HG03558 (cell line): ENCODE data around the gene CD300A.

Experiments
- ATAC-seq: cut with Tn5 transposase; IDR thresholded peaks from one replicate; pipeline ENCODE4 v1.9.1; 2021; ENCODE audit warnings: moderate number of reproducible peaks; ENCODE audit not compliant: unreplicated experiment; ENCODE audit errors: extremely low read depth

The CD300A gene

DNA sequence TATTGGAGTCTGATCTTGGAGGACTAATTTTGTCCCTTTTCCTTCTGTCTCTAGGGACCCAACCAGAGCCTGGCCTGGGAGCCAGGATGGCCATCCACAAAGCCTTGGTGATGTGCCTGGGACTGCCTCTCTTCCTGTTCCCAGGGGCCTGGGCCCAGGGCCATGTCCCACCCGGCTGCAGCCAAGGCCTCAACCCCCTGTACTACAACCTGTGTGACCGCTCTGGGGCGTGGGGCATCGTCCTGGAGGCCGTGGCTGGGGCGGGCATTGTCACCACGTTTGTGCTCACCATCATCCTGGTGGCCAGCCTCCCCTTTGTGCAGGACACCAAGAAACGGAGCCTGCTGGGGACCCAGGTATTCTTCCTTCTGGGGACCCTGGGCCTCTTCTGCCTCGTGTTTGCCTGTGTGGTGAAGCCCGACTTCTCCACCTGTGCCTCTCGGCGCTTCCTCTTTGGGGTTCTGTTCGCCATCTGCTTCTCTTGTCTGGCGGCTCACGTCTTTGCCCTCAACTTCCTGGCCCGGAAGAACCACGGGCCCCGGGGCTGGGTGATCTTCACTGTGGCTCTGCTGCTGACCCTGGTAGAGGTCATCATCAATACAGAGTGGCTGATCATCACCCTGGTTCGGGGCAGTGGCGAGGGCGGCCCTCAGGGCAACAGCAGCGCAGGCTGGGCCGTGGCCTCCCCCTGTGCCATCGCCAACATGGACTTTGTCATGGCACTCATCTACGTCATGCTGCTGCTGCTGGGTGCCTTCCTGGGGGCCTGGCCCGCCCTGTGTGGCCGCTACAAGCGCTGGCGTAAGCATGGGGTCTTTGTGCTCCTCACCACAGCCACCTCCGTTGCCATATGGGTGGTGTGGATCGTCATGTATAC is 26.5 kb upstream of the CD300A start:
- ATAC-seq = no peak

DNA sequence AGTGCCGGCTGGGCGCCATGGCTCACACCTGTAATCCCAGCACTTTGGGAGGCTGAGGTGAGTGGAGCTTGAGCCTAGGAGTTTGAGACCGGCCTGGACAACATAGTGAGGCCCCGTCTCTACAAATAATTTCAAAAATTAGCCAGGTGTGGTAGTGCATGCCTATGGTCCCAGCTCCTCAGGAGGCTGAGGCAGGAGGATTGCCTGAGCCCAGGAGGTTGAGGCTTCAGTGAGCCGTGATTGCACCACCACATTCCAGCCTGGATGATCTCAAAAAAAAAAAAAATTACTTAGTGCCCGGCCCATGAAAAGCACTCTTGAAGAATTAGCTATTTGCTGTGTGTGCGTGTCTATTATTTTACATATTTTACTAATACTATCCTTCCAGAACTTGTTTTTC is 24.9 kb upstream of the CD300A start:
- ATAC-seq = no peak

DNA sequence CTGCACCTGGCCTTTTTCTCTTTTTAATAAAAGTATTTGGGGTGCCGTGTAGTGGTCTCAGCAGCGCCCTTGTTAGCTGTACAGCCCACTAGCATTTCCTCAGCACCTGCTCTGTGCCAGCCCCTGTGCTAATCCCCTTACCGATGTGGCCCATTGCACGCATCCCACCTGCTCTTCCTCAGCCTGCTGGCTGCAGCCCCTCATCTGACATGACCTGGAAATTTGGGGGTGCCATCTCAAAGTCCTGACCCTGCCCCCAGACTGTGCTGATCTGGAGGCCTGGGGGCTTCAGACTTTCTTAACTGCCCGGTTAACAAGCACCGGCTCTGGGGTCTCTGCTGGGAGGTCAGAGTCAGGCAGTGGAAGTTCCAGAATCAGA is 24.2 kb upstream of the CD300A start:
- ATAC-seq = no peak

DNA sequence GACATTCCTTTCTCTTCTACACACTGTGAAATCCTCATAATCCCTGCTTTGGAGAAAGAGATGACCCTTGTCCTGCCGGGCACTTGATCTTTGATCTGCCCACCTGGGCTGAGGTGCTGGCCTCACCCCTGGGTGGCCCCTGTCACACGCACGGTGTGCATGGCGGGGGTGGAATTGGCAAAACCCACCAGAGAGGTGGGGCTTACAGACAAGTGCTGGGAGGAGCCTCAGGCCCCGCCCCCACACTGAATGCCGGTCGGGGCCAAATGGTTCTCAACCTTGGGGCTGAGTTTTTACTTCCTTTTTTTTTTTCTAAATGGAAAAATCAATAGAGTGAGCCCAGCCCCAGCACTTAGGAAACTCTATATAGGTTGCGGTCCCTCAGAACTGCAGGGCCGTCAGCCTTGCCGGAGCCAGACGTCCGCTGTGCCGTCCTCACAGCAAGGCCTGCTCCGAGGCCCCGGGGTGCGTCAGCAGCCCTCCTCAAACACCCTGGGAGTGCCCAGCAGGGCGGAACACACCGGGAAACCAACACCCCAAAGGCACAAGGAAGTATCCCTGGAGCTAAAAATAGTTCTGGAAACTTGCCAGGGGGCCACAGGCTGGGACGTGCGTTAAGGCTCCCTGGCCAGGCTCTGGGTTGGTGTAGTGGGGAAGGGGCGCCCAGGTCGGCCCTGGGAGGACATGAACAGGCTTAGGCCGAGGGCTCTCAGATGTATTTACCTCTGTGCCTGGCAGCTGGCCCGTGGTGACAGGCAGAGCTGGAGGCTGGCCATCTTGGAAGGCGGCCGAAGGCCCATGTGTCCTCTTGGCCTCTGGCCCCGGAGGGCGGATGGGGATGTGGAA is 23.5 kb upstream of the CD300A start:
- no peak for ATAC-seq

DNA sequence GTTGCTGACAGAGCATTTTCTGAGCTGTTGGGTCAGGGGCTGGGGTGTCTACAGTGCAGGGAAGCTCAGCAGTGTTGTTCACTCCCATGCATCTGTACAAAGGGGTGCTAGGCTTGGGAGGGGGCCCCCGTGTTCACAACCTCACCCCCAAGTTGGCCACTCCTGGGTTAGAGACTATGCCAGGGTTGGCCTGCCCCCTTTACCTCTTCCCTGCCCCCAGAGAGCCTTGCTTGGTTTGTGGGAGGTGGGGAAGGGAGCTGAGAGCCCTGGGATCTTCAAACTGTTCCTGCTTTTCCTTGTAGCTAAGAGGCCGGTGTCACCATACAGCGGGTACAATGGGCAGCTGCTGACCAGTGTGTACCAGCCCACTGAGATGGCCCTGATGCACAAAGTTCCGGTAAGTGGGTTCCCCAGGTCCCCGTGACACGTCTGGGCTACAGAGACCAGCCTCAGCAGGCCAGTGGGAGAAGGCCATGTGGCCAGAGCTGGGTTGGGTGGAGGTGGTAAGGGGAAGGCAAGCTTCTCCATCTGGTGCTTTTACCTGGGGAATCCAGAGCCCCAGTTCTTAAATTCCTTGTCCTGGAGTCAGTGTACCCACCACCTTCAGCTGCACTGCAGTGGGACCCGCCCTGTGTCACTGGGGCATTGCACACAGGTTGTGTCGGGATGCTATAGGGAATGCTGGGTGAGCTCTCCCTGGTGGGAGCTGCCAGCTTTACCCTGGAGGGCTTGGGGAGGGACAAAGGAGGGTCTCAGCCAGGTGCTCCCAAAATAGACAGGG is 22.7 kb upstream of the CD300A start:
- no peak for ATAC-seq

DNA sequence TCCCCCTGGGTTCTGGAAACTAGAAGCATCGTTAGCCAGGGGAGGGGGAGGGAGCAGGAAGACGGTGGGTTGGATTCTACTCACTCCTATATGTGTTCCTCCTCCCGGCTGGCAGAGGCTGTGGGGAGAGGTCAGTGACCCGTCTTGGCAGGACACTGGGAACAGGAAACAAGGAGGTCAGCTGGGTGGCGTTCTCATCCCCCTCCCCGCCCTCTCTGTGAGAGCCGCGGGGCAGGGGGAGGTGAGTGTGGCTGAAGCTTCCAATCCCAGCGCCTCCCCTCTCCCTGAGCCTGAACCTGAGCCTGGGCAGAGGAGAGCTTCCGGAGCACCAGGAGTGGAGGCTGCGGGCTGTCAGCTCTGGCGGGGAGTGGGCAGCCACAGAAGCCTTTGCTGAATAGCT is 22.0 kb upstream of the CD300A start:
- no peak for ATAC-seq

DNA sequence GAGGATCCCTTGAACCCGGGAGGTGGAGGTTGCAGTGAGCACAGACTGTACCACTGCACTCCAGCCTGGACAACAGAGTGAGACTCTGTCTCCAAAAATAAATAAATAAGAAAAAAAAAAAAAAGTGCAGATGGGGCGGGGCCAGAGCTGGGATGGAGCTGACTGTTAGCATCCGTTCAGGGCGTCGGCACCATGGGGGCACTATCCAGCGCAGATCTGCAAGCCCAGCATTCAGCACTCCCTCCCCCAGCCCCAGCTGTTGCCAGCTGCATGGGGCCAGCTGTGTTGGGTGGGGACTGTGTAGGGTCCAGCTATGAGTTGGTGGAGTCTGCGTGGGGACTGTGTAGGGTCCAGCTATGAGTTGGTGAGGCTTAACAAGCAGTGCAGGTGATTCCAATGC is 21.3 kb upstream of the CD300A start:
- ATAC-seq = no peak

DNA sequence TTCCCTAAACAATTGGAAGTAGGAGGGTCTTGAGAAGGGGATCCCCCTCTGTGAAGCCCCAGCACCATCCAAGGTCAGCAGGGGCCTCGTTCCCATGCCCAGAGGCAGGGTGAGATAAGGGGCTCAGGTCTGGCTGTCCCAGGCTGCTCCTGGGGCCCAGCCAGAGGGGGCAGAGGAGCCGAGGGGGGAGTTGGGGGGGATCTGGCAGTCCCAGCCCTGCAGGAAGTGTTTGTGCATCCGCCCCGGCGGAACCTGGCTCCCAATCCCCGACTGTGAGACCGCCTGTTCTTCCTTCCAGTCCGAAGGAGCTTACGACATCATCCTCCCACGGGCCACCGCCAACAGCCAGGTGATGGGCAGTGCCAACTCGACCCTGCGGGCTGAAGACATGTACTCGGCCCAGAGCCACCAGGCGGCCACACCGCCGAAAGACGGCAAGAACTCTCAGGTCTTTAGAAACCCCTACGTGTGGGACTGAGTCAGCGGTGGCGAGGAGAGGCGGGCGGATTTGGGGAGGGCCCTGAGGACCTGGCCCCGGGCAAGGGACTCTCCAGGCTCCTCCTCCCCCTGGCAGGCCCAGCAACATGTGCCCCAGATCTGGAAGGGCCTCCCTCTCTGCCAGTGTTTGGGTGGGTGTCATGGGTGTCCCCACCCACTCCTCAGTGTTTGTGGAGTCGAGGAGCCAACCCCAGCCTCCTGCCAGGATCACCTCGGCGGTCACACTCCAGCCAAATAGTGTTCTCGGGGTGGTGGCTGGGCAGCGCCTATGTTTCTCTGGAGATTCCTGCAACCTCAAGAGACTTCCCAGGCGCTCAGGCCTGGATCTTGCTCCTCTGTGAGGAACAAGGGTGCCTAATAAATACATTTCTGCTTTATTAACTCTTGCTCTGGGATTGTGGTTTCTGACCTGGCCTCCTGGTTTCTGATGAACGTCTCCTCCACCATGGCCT is 19.6 kb upstream of the CD300A start:
- no peak for ATAC-seq

DNA sequence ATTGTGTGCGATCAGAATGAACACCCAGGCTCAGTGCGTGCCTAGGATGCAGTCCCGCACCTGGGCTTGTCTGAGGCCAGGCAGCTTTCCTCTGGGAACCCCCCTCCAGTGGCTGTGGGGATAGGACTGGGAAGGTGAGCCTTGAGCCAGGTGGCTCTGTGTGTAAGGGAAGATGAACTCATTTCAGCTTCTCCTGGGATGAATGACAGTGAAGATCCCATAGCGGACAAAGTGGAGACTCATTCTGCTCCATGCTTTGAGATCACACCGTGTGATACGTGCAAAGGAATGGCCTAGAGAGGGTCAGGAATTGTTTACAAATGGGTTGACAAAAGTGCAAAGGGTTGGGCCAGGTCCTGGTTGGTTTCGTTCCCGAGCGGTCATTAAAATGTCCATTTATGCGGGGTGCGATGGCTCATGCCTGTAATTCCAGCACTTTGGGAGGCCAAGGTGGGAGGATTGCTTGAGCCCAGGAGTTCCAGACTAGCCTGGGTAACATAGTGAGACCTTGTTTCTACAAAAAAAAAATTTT is 18.7 kb upstream of the CD300A start:
- ATAC-seq = no peak

DNA sequence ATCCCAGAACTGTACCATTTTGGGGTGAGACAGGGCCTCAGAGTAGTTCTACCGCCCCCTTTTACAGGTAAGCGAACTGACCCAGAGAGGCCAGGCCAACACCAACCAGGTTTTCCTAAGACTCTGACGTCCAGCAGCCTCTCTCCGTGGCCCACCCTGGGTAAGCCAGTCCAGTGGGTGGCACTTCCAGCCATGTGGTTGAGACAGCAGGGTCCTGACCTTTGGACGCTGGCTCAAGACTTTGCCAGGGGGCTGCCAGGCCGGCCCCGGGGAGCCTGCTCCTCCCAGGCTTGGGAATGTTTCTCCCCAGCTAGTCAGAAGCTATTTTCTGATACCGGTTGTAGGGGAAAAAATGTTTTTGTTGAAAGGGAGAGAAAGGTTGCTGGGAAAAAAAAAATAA is 17.7 kb upstream of the CD300A start:
- ATAC-seq = no peak

DNA sequence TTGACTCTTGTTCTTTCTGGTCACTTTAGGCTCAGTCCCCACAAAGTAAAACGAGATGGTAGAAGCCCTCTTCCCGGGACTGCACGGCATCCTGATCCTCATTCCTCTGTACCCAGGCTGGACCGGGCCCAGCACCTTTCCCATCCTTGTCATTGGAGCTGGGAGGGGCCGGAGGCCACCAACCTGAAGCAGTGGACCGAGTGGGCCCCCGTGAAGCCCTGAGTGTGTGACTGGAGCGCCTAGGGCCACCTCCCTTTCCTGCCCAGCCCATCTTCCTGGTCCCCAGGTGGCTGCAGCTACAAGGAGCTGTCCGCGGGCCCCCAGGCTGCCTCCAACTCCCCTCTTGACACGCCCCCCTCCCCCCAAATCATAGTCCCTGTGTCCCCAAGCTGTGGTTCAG is 17.1 kb upstream of the CD300A start:
- ATAC-seq = no peak

DNA sequence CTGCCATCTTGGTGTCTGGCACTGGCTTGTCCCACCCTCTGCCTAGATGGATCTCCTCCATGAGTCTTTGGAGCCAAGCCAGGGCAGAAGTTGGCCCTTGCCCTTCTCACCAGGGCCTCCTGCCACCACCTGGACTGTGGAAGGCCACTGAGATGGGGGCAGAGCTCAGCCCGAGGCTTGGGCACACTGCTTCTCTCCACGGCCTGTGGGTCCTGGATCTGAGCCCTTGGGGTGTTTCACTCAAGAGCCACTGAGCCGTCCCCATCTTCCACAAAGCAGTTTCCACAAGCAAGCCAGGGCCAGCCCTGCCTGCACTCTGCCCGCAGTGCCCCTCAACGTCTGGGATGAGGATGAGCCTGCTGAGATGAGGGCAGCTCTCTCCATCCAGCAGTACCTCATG is 16.7 kb upstream of the CD300A start:
- ATAC-seq = no peak

DNA sequence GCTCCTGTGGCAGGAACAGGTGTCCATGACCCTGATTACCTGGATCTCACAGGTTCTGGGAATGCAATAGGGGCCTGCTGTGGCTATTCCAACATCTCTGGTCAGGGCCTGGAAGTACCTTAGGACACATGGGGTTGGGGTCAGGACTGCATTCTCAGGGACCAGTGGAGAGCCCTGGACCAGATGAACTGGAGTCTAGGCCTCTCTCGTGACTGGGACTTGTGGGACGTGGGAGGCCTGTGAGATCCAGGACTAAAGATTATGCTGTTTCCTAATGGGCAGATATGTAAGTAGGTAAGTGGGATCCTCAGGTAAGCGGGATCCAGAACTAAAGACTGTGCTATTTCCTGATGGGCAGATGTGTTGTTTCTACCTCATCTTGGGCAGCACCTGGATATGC is 16.2 kb upstream of the CD300A start:
- ATAC-seq = no peak

DNA sequence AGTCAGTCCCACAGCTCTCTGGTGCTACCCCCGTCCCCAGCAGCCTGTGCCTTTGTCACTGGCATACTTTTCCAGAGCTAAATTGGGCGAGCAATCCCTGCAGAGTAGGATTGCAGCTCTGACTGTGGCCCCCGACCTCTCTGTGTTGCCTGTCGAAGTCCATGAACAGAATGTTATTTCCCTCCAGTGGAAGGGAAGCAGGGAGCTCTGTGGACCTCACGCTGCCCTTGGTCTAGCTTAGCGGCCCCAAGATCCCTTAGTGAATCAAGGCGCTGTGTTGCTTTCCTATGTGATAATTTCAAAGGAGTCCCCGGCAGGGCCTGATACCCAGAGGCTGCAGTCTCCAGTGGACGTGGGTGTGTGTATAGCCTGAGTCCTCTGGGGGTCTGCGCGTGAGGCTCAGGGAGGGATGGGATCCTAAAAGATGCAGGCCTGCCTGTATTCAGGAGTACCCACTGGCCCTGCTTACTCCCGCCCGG is 15.5 kb upstream of the CD300A start:
- no peak for ATAC-seq

DNA sequence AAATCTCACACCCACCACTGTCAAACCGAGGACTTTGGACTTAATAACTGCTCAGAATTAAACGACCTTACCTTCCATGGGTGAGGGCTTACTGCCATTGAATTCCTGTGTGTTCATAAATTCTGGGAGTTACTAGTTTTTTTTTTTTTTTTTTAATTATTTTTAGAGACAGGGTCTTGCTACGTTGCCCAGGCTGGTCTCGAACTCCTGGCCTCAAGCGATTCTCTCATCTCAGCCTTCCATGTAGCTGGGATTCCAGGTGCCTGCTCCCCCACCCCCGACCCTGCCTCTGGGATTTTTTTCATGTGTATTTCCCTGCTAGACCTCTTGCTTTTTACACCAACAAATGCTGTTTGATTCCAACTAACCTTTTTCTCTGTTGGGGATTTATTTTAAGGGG is 14.9 kb upstream of the CD300A start:
- ATAC-seq = no peak

DNA sequence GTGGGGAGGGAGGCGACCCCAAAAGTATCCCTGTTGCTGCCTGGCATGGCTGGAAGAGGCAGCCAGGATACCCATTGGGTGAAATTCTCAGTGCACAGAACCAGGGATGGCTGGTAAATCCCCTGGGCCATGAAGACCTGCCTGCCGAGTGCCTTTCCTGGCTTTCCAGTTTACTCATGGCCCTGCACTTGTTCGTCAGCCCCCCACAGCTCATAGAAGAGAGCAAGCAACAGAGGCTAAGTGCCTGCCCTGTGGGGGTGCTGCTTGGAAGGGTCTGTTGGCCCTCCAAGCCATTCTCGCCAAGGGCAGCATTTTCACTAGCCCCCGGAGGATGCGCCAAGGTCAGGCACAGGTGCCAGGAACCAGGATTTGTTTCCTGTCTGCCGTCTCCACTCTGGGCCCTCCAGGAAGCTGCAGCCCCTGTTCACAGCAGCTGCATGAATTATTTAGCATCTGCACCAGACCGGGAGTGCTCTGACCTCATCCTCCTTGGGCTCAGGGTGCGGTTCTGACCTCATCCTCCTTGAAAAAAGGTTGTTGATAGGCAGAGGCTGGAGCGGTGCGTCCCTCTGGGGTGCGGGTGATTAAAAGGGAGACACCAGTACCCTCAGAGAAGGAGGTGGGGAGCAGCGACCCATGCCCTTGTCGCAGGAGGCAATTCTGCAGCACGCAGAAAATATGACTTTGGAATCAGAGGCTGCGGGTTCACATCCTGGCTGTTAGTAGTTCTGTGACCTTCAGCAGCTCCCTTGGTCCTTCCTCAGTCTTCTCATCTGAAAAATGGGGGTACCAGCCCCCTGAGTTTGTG is 14.2 kb upstream of the CD300A start:
- no peak for ATAC-seq

DNA sequence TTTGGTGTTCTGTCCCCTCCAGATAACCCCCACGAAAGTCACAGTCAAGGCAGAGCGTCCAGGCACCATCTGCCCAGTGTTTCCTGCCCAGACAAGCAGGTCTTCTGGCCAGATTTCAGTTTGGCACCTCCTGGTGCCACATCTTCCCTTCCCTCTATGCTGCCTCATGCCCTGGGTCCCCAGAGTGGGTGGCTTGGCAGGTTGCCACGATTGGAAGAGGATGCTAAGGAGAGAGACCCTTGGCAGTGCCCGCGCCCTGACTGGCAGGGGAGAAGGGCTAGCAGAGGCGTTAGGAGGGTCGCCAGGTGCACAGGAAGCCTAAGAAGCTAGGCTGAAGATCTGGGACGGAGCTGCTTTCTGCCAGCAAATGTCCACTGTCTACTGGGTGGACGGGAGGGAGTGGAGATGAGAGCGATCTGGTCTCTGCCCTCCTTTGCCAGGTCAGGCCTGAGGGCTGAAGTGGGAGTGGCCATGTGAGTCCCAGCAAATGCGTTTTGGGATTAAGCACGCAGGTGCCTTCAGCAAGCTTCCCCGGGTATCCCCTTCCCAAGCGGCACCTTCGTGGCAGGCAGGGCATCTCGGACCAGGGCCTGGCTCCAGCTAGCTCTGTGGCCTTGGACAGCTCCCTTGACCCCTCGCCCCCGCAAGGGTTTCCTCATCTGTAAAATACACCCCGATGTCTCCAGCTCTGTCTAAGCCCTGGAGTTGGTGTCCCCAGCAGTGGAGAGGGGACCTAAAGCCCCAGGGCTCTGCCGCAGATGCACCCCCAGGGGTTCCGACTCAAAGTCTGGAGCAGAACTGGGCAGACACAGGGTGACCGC is 13.4 kb upstream of the CD300A start:
- no peak for ATAC-seq
